Measurements from ENCODE around the gene FRYL. TPM values are rescaled to one million over a fixed set of nuclear protein-coding genes. Genes with fewer than 3 reads are reported as not detected.

The FRYL gene
- total and polyA plus RNA-seq, 12 donors, result 16.5 to 64.4 (median 41.1) TPM

- TF ChIP-seq CTCF (IDR thresholded peaks at IDR 0.05) (no peak), POLR2A (IDR thresholded peaks at IDR 0.05) (no peak)
- no peak for DNase-seq
- intact Hi-C loops (cut with DNase I), result no loop called here
- 81 to 93% (median 85%) methylated on average over 3 of the region's 3 CpGs for WGBS, 4 donors
- Histone ChIP-seq H3K4me3 (no peak overlapping the region), H3K27me3 (no peaks in the 10 kb centered on the region), H3K9me3 (replicated peaks in 1 of 3) (no peaks in the 10 kb centered on the region), H3K4me1 (replicated peaks in 1 of 2) (no peaks in the 10 kb centered on the region), H3K27ac (no peak overlapping the region), H3K36me3 (replicated peaks in 1 of 2) (peaks cover 0 to 65% of the 10 kb centered on the region in 2 donors)
Observed at GRCh38 chr4:48543796-48544195, 236.3 kb downstream of the FRYL start.

- H3K4me1 ChIP-seq (replicated peaks in 1 of 2), result no peaks in the 10 kb centered on the region
- no peaks in the 10 kb centered on the region for H3K27me3 ChIP-seq
- H3K4me3 ChIP-seq, result no peak overlapping the region
- intact Hi-C loops (cut with DNase I), result no loop called here
- TF ChIP-seq CTCF (IDR thresholded peaks at IDR 0.05), result no peak
- TF ChIP-seq POLR2A (IDR thresholded peaks at IDR 0.05), result no peak
- H3K27ac ChIP-seq, result no peak overlapping the region
- WGBS, 4 donors, result 96 to 98% (median 97%) methylated on average over 2 of the region's 2 CpGs
- peaks cover 0 to 56% of the 10 kb centered on the region in 2 donors for H3K36me3 ChIP-seq (replicated peaks in 1 of 2)
- H3K9me3 ChIP-seq (replicated peaks in 1 of 3), result no peaks in the 10 kb centered on the region
- DNase-seq, result no peak
Observed at GRCh38 chr4:48542888-48543287, 237.2 kb downstream of the FRYL start.

GRCh38 chr4:48539597-48539996 lies 240.5 kb downstream of the FRYL start:
- Histone ChIP-seq H3K9me3 (replicated peaks in 1 of 3) (no peaks in the 10 kb centered on the region), H3K27ac (no peak overlapping the region), H3K36me3 (replicated peaks in 1 of 2) (peaks cover 0 to 46% of the 10 kb centered on the region in 2 donors), H3K27me3 (no peaks in the 10 kb centered on the region), H3K4me3 (no peak overlapping the region), H3K4me1 (replicated peaks in 1 of 2) (no peaks in the 10 kb centered on the region)
- 89 to 99% (median 95%) methylated on average over 3 of the region's 3 CpGs for WGBS, 4 donors
- TF ChIP-seq CTCF (IDR thresholded peaks at IDR 0.05) (no peak), POLR2A (IDR thresholded peaks at IDR 0.05) (no peak)
- intact Hi-C loops (cut with DNase I), result no loop called here
- DNase-seq, result no peak

- no peak overlapping the region for H3K4me3 ChIP-seq
- intact Hi-C loops (cut with DNase I), result no loop called here
- no peak overlapping the region for H3K27ac ChIP-seq
- TF ChIP-seq CTCF (IDR thresholded peaks at IDR 0.05) (no peak), POLR2A (IDR thresholded peaks at IDR 0.05) (no peak)
- peaks cover 0 to 40% of the 10 kb centered on the region in 2 donors for H3K36me3 ChIP-seq (replicated peaks in 1 of 2)
- no peaks in the 10 kb centered on the region for H3K9me3 ChIP-seq (replicated peaks in 1 of 3)
- no peaks in the 10 kb centered on the region for H3K4me1 ChIP-seq (replicated peaks in 1 of 2)
- H3K27me3 ChIP-seq, result no peaks in the 10 kb centered on the region
- DNase-seq, result no peak
Observed at GRCh38 chr4:48538358-48538757, 241.7 kb downstream of the FRYL start.

All from adrenal gland (tissue), 12 donors.